GM18526 (cell line): Measurements from ENCODE around the gene AMBRA1.

Source experiments
- POLR2A ChIP-seq: IDR thresholded peaks from 3 replicates; pipeline ENCODE4 v1.6.1; 2011; ENCODE audit not compliant: insufficient read length; ENCODE audit errors: extremely low read depth

Gene AMBRA1

GRCh38 chr11:46367916-46368267, 225.9 kb downstream of the AMBRA1 start:
- no peak for TF ChIP-seq POLR2A

GRCh38 chr11:46367244-46367915, 226.4 kb downstream of the AMBRA1 start:
- no peak for TF ChIP-seq POLR2A

GRCh38 chr11:46366661-46367161, 227.1 kb downstream of the AMBRA1 start:
- TF ChIP-seq POLR2A = no peak

- no peak for TF ChIP-seq POLR2A
These were observed 227.6 kb downstream of the AMBRA1 start for GRCh38 chr11:46366260-46366659.

- TF ChIP-seq POLR2A = no peak
These were observed 229.0 kb downstream of the AMBRA1 start for GRCh38 chr11:46364791-46365190.

GRCh38 chr11:46364056-46364455, 229.8 kb downstream of the AMBRA1 start:
- no peak for TF ChIP-seq POLR2A

- no peak for TF ChIP-seq POLR2A
These were observed 230.3 kb downstream of the AMBRA1 start for GRCh38 chr11:46363455-46364005.

GRCh38 chr11:46363031-46363407, 230.8 kb downstream of the AMBRA1 start:
- no peak for TF ChIP-seq POLR2A

GRCh38 chr11:46362156-46363030, 231.4 kb downstream of the AMBRA1 start:
- TF ChIP-seq POLR2A = no peak

GRCh38 chr11:46361283-46362155, 232.3 kb downstream of the AMBRA1 start:
- TF ChIP-seq POLR2A = peak; percentile 56

GRCh38 chr11:46360878-46361277, 232.9 kb downstream of the AMBRA1 start:
- no peak for TF ChIP-seq POLR2A

GRCh38 chr11:46359953-46360352, 233.9 kb downstream of the AMBRA1 start:
- no peak for TF ChIP-seq POLR2A

- TF ChIP-seq POLR2A = no peak
These were observed 236.3 kb downstream of the AMBRA1 start for GRCh38 chr11:46357483-46357936.

GRCh38 chr11:46356924-46357482, 236.8 kb downstream of the AMBRA1 start:
- no peak for TF ChIP-seq POLR2A

- no peak for TF ChIP-seq POLR2A
These were observed 240.1 kb downstream of the AMBRA1 start for GRCh38 chr11:46353698-46354097.
